Inferior parietal cortex (tissue), 1 donor: Measurements from ENCODE around the gene MSI2.
A peak's percentile ranks its signal among the peaks of the same experiment; 100 is the strongest.
"Not testable (repeated sequence)": the region's sequence is repeated elsewhere in the genome, so short reads cannot be mapped to it uniquely, and the experiment has no call there.

Experiments used
- DNase-seq: peaks from one replicate; pipeline ENCODE4 v3.0.0-alpha.2; 2016; ENCODE audit errors: extremely low spot score

The MSI2 gene

GRCh38 chr17:57255776-57256681 is at the start of gene MSI2:
TSS of gene MSI2 (plus strand) at chr17:57256523. CDS start at chr17:57256743, 220 bp downstream.
- DNase-seq = peak; percentile 83

GRCh38 chr17:57206928-57207327 is 49.4 kb upstream of the MSI2 start:
- DNase-seq = no peak

- no peak for DNase-seq
Measured at GRCh38 chr17:57207396-57207795, 48.9 kb upstream of the MSI2 start.

- DNase-seq = no peak
Measured at GRCh38 chr17:57210224-57210553, 46.1 kb upstream of the MSI2 start.

GRCh38 chr17:57210972-57211411 is 45.3 kb upstream of the MSI2 start:
- DNase-seq = no peak

- no peak for DNase-seq
Measured at GRCh38 chr17:57211543-57211942, 44.8 kb upstream of the MSI2 start.

GRCh38 chr17:57213180-57213825 is 43.0 kb upstream of the MSI2 start:
- DNase-seq = no peak

- DNase-seq = no peak
Measured at GRCh38 chr17:57215317-57215716, 41.0 kb upstream of the MSI2 start.

GRCh38 chr17:57221366-57222350 is 34.7 kb upstream of the MSI2 start:
- DNase-seq = no peak

GRCh38 chr17:57222422-57222821 is 33.9 kb upstream of the MSI2 start:
- not testable (repeated sequence) for DNase-seq

GRCh38 chr17:57225127-57225526 is 31.2 kb upstream of the MSI2 start:
- no peak for DNase-seq

GRCh38 chr17:57226793-57227192 is 29.5 kb upstream of the MSI2 start:
- DNase-seq = no peak

GRCh38 chr17:57228911-57229310 is 27.4 kb upstream of the MSI2 start:
- no peak for DNase-seq

- no peak for DNase-seq
Measured at GRCh38 chr17:57234061-57234738, 22.1 kb upstream of the MSI2 start.

GRCh38 chr17:57234739-57235092 is 21.6 kb upstream of the MSI2 start:
- DNase-seq = no peak

GRCh38 chr17:57235124-57235523 is 21.2 kb upstream of the MSI2 start:
- DNase-seq = no peak

- no peak for DNase-seq
Measured at GRCh38 chr17:57236686-57237299, 19.5 kb upstream of the MSI2 start.

GRCh38 chr17:57240648-57241047 is 15.7 kb upstream of the MSI2 start:
- DNase-seq = no peak

GRCh38 chr17:57242148-57242547 is 14.2 kb upstream of the MSI2 start:
- DNase-seq = no peak

- peak; percentile 64 for DNase-seq
Measured at GRCh38 chr17:57243171-57243622, 13.1 kb upstream of the MSI2 start.

GRCh38 chr17:57245786-57246185 is 10.5 kb upstream of the MSI2 start:
- no peak for DNase-seq
